ENCODE results near the gene SH2D3C.

SH2D3C gene

GRCh38 chr9:127754099-127755060 is 24.1 kb downstream of the SH2D3C start (continued):
- peak; percentile 51 for TF ChIP-seq PRDM10 (tag by site-specific recombination; IDR thresholded peaks at IDR 0.05)
- TF ChIP-seq ELK4 (IDR thresholded peaks at IDR 0.05; ENCODE audit: borderline replicate concordance, low read depth, low read length), result no peak
- TF ChIP-seq ZNF449 (tag by site-specific recombination; IDR thresholded peaks at IDR 0.05), result no peak
- no peak for TF ChIP-seq ZFHX2 (tag by site-specific recombination; conservative IDR thresholded peaks at IDR 0.05)
- no peak for TF ChIP-seq ZNF2 (tag by site-specific recombination; IDR thresholded peaks at IDR 0.05)
- no peak for TF ChIP-seq ZNF792 (tag by site-specific recombination; IDR thresholded peaks at IDR 0.05)
- no peak for TF ChIP-seq ZNF426 (tag by site-specific recombination; IDR thresholded peaks at IDR 0.05)
- 0 out of 2 replicates have a peak, but pooled peaks have one; percentile 13 for TF ChIP-seq KLF10 (tag by site-specific recombination; IDR thresholded peaks at IDR 0.05)
- no peak for TF ChIP-seq ZSCAN23 (tag by site-specific recombination; IDR thresholded peaks at IDR 0.05)
- peak; percentile 74; the same call in 1 of the 2 replicates for TF ChIP-seq KLF16 (tag by site-specific recombination; IDR thresholded peaks at IDR 0.05)
- TF ChIP-seq ZNF19 (tag by site-specific recombination; IDR thresholded peaks at IDR 0.05; ENCODE audit: low read depth), result no peak
- peak; percentile 80 for TF ChIP-seq ZBTB7A (tag by site-specific recombination; IDR thresholded peaks at IDR 0.05; ENCODE audit: low read depth)
- no peak for TF ChIP-seq ZNF548 (tag by site-specific recombination; IDR thresholded peaks at IDR 0.05)
- no peak for TF ChIP-seq ZNF354C (tag by site-specific recombination; IDR thresholded peaks at IDR 0.05; ENCODE audit: borderline replicate concordance, low read depth)
- TF ChIP-seq HOXC10 (CRISPR knock-in tag; IDR thresholded peaks at IDR 0.05), result no peak
- TF ChIP-seq ZNF488 (tag by site-specific recombination; IDR thresholded peaks at IDR 0.05), result no peak
- TF ChIP-seq ZNF645 (tag by site-specific recombination; IDR thresholded peaks at IDR 0.05), result no peak
- TF ChIP-seq ATF2 (tag by site-specific recombination; IDR thresholded peaks at IDR 0.05; ENCODE audit: low read depth), result 0 out of 2 replicates have a peak, but pooled peaks have one; percentile 39
- TF ChIP-seq ZNF214 (tag by site-specific recombination; IDR thresholded peaks at IDR 0.05; ENCODE audit: borderline replicate concordance), result no peak
- no peak for TF ChIP-seq ZNF26 (tag by site-specific recombination; IDR thresholded peaks at IDR 0.05)
- TF ChIP-seq ZNF202 (tag by site-specific recombination; IDR thresholded peaks at IDR 0.05; ENCODE audit: borderline replicate concordance), result no peak
- TF ChIP-seq ZNF670 (tag by site-specific recombination; IDR thresholded peaks at IDR 0.05; ENCODE audit: low read depth), result no peak
- TF ChIP-seq HOXA7 (CRISPR knock-in tag; IDR thresholded peaks at IDR 0.05; ENCODE audit: borderline replicate concordance), result no peak
- TF ChIP-seq ZSCAN4 (tag by site-specific recombination; IDR thresholded peaks at IDR 0.05), result no peak
- no peak for TF ChIP-seq ZNF776 (tag by site-specific recombination; IDR thresholded peaks at IDR 0.05; ENCODE audit: borderline replicate concordance)

All from HEK293 (cell line).